GM12891 (cell line): ENCODE data around the gene KRTCAP3. TPM values are rescaled to one million over a fixed set of nuclear protein-coding genes. Genes with fewer than 3 reads are reported as not detected.
A peak's percentile ranks its signal among the peaks of the same experiment; 100 is the strongest.

Experiments
- DNase-seq: peaks from one replicate; pipeline ENCODE4 v3.0.0; 2011; ENCODE audit warnings: low spot score; ENCODE audit not compliant: insufficient read length
- FAIRE-seq: peaks from 2 replicates; lab custom pipeline; 2011; peaks lifted over from hg19 to GRCh38; lab: Jason Lieb, UNC
- PAX5 ChIP-seq: IDR thresholded peaks from 2 replicates; pipeline ENCODE4 v1.6.1; 2011; ENCODE audit warnings: low read length, moderate library complexity, mild to moderate bottlenecking; ENCODE audit not compliant: insufficient read depth, severe bottlenecking
- POLR2A ChIP-seq: IDR thresholded peaks from 2 replicates; pipeline ENCODE4 v1.6.1; 2011; ENCODE audit warnings: low read depth, low read length, control low read depth
- POLR2AphosphoS5 ChIP-seq: IDR thresholded peaks from 2 replicates; pipeline ENCODE4 v1.6.1; 2011; ENCODE audit warnings: low read depth, low read length, control low read depth
- POU2F2 ChIP-seq: IDR thresholded peaks from 2 replicates; pipeline ENCODE4 v1.6.1; 2011; ENCODE audit warnings: low read depth, mild to moderate bottlenecking, control low read depth, low read length, moderate library complexity
- SPI1 ChIP-seq: IDR thresholded peaks from 2 replicates; pipeline ENCODE4 v1.6.1; 2011; ENCODE audit warnings: low read depth, low read length, control low read depth
- TAF1 ChIP-seq: IDR thresholded peaks from 2 replicates; pipeline ENCODE4 v1.6.1; 2011; ENCODE audit warnings: low read depth, low read length, control low read depth
- polyA plus RNA-seq: library from polyadenylated mRNA; unstranded; fragments of >200 nt; gene quantifications from one replicate; pipeline ENCODE4 v1.2.1, GENCODE V29; 2012; ENCODE audit warnings: low read depth, missing spikeins, inconsistent platforms; ENCODE audit not compliant: missing spikeins

KRTCAP3 gene, protein sequence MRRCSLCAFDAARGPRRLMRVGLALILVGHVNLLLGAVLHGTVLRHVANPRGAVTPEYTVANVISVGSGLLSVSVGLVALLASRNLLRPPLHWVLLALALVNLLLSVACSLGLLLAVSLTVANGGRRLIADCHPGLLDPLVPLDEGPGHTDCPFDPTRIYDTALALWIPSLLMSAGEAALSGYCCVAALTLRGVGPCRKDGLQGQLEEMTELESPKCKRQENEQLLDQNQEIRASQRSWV
- 1.9 TPM for polyA plus RNA-seq

DNA sequence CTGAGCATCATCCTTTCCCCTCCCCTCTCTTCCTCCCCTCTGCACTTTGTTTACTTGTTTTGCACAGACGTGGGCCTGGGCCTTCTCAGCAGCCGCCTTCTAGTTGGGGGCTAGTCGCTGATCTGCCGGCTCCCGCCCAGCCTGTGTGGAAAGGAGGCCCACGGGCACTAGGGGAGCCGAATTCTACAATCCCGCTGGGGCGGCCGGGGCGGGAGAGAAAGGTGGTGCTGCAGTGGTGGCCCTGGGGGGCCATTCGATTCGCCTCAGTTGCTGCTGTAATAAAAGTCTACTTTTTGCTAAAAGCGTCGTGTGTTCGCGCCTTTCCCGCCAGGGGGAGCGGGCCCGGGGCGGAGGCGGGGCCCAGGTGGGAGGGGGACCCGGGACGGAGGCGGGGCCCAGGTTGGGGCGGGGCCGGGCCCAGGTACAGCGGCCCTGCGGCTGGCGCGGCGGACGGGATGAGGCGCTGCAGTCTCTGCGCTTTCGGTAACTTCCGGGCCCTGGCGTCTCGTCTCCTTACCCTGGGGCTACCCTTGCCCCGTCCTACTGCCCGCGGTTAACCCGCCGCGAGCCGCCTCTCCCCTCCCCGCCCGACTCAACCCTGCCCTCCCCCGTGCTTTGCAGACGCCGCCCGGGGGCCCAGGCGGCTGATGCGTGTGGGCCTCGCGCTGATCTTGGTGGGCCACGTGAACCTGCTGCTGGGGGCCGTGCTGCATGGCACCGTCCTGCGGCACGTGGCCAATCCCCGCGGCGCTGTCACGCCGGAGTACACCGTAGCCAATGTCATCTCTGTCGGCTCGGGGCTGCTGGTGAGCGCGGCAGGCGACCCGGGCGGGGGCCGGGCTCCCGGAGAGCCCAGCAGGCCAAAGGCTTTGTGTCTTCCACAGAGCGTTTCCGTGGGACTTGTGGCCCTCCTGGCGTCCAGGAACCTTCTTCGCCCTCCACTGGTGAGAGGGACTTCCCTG, at the start of gene KRTCAP3:
KRTCAP3 (plus strand) TSS at position 424 of the 962 bp plus-strand sequence; CDS start at position 456, 32 bp downstream.
- FAIRE-seq = no peak
- TF ChIP-seq TAF1 = no peak
- TF ChIP-seq SPI1 = no peak
- no peak for TF ChIP-seq PAX5
- TF ChIP-seq POLR2AphosphoS5 = no peak; the same call in 1 of the 2 replicates
- TF ChIP-seq POLR2A = 0 out of 2 replicates have a peak, but pooled peaks have one; percentile 31
- TF ChIP-seq POU2F2 = no peak; the same call in 1 of the 2 replicates
- no peak for DNase-seq

DNA sequence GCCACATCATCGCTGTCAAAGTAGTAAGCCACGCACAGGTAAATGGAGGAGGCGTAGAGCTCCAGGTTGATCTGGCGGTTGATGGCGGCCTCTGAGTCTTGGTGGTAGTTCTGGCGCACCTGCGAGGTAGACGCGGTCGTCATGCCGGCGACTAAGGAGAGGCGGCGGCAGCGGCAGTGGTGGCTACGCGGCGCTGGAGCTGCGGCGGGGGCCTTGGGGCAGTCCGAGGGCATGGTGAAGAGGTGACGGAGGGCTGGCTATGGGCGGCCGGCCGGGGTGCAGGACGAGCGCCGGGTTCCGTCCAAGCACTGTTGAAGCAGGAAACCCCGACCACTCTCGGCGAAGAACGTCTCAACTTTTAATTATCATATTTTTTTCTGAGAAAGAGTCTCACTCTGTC, 49.0 kb upstream of the KRTCAP3 start:
- TF ChIP-seq POU2F2 (no peak), POLR2A (no peak), PAX5 (no peak), SPI1 (no peak), POLR2AphosphoS5 (no peak), TAF1 (no peak)
- FAIRE-seq (no peak), DNase-seq (no peak)

DNA sequence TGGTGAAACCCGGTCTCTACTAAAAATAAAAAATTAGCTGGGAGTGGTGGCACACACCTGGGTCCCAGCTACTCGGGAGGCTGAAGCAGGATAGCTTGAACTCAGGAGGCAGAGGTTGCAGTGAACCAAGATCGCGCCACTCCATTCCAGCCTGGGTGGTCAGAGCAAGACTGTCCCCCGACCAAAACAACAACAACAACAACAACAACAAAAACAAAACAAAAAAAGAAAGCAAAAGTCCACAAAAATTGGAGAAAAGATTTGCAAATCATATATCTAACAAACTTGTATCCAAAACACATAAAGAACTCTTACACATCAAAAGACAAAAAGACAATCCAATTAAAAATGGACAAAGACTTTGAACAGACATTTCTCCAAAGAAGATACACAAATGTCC, 43.2 kb upstream of the KRTCAP3 start:
- no peak for FAIRE-seq
- DNase-seq = no peak
- TF ChIP-seq TAF1 = no peak
- no peak for TF ChIP-seq SPI1
- TF ChIP-seq POU2F2 = no peak
- no peak for TF ChIP-seq POLR2AphosphoS5
- no peak for TF ChIP-seq PAX5
- no peak for TF ChIP-seq POLR2A

DNA sequence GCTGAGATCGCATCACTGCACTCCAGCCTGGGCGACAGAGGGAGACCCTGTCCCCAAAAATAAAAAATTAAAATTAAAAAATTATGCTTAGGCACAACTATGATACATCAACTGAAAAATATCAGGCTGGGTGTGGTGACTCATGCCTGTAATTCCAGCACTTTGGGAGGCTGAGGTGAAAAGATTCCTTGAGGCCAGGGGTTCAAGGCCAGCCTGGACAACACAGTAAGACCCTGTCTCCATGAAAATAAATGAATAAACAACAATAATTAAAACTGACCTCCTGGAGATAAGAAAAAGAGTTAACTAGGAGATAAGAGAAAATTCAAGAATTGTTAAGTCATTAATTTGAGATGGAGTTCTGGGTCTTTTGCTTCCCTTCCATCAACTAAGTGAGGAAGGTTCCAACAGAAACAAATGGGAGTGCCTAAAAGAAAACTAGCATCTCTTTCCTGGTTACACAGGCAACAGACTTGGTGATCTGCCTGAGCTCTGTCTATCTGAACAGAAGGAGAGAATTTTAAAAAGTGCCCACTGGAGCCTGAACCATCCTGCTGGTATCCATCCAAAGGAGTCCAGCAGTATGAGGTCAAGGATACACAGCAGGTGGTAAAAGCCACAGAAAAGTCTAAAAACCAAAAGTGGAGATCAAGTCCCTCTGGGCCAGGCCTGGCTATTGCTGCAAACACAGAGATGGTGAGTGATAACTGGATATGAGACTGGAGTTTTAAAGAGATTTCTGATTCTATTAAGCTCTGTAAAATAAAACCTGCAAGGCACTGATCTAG, 41.6 kb upstream of the KRTCAP3 start:
- FAIRE-seq (no peak), DNase-seq (no peak)
- TF ChIP-seq TAF1 (no peak), POU2F2 (no peak), SPI1 (no peak), POLR2AphosphoS5 (no peak), POLR2A (no peak), PAX5 (no peak)

DNA sequence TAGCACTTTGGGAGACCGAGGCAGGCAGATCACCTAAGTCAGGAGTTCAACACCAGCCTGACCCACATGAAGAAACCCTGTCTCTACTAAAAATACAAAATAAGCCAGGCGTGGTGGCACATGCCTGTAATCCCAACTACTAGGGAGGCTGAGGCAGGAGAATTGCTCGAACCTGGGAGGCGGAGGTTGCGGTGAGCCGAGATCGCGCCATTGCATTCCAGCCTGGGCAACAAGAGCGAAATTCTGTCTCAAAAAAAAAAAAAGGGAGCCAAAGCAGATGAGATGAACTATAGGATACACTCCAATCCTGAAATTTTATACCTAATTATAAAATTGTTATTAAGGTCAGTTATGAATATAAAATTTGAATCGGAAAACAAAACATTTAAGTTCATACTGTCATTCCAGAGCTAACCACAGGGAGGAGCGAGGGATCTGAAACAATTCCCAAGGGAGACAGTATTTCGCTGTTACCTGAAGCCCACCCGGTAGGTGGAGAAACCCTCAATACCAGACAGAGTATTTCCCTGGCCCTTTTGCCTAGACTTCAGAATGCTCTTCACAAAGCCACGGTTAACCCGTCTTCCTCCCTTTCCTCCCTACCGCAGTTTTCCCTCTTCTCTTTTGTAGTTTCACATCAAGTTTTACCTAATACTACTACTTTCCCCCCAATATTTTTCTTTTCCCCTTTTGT, 34.2 kb upstream of the KRTCAP3 start:
- TF ChIP-seq TAF1 = no peak
- TF ChIP-seq SPI1 = peak; percentile 55
- FAIRE-seq = no peak
- DNase-seq = no peak

DNA sequence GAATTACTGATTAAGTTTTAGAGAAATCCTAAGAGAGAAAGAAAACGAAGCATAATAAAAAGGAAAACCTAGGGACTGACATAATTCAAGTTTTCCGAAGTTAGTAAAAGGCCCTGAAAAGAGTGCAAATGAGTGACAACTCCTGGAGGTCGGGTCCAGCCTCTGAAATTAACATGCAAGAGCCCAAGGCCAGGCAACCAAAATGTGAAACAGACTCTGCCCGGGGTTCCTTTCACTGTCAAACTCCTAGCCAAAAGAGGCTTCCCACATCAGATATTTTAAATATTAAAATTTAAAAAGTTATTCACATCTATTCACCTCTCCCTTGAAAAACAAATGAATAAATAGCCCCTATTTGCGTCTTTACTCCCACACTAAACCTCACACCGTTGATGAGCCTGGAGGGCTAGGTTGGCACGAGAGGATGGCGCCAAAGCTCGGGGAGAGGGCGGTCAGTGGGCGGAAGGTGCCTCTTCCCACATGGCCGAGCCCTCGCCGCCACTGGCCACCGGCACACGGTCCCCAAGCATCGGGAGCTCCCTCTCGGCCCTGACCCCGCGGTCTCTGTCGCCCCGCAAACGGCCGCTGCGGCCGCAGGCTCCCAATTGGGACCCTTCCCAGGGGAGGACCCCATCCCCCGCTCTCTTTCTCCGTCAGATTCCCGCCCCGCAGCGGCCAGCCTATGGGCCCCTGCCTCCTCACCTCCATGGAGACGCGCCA, 33.4 kb upstream of the KRTCAP3 start:
- TF ChIP-seq SPI1 (no peak), POU2F2 (peak; percentile 11; the same call in 1 of the 2 replicates)
- DNase-seq (no peak), FAIRE-seq (peak; percentile 16)

DNA sequence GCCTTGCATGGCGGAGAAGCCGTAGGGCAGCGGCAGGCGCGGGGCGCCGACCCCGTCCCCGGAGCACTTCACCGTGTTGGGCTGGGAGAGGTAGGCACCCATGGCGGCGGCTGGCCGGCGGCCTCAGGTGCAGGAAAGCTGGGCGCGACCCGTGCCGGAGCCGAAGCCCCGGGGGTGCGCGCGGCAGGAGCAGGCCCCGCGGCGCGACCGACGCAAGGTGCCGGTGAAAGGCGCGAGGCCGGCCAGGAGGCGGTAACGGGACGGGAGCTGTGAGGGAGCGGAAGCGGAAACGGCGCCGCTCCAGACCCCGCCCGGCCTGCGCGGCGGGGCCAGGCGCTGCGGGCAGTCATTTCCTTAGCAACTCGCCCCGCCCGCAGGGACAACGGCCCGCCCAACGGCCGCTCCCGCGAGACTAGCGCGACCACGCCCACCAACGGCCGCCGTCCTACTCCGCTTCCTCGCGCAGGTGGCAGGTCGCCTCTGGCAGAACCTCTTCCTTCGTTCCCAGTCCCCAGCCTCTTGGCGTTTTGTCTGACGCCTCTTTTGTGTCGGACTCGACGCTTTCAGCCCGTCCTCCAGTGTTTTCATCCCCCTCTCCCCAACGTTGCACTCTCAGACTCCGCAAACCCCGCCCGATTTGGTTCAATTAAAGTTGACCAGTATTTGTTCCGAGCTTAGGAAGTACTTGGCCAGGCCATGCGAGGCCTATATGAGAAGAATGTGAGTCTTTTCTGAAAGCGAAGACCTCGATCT, 32.7 kb upstream of the KRTCAP3 start, which contains the start of gene PPM1G:
PPM1G (minus strand) TSS at position 271 of the 753 bp plus-strand sequence; CDS start at position 102, 169 bp downstream.
- peak; percentile 98 for FAIRE-seq
- DNase-seq = peak; percentile 90
- peak; percentile 82 for TF ChIP-seq POLR2AphosphoS5
- TF ChIP-seq POLR2A = peak; percentile 88
- peak; percentile 66; the same call in 1 of the 2 replicates for TF ChIP-seq SPI1
- no peak for TF ChIP-seq PAX5
- TF ChIP-seq TAF1 = peak; percentile 93

DNA sequence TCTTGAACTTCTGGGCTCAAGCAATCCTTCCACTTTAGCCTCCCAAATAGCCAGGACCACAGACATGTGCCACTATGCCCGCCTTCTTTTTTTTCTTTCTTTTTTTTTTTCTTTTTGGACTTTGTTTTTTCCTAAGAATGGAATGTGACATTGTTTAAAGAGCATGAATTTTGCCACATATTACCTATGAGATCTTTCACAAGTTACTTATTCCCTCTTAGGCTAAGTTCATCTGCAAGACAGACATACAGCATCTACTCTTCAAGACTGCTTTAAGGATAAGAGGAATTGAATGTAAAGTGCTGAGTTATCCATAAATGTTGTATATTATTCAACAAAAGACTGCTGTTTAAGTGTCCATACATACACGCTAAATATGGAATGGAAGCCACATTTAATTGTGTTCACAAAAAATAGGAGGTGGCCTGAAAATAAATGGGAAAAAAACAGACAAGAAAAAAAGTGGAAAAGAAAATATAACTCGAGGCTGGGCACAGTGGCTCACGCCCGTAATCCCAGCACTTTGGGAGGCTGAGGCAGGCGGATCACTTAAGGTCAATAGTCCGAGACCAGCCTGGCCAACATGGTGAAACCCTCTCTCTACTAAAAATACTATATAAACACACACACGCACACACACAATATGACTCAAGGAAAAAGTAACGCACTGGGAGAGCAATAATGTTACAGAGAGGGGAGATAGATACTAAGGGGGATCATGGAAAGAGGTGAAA, 29.6 kb upstream of the KRTCAP3 start:
- no peak for FAIRE-seq
- DNase-seq = no peak
- TF ChIP-seq POLR2AphosphoS5 = no peak
- TF ChIP-seq TAF1 = no peak
- no peak for TF ChIP-seq SPI1
- no peak for TF ChIP-seq POU2F2
- no peak for TF ChIP-seq PAX5
- TF ChIP-seq POLR2A = no peak
